ENCODE measurements around the gene ELFN1.

The ELFN1 gene

DNA sequence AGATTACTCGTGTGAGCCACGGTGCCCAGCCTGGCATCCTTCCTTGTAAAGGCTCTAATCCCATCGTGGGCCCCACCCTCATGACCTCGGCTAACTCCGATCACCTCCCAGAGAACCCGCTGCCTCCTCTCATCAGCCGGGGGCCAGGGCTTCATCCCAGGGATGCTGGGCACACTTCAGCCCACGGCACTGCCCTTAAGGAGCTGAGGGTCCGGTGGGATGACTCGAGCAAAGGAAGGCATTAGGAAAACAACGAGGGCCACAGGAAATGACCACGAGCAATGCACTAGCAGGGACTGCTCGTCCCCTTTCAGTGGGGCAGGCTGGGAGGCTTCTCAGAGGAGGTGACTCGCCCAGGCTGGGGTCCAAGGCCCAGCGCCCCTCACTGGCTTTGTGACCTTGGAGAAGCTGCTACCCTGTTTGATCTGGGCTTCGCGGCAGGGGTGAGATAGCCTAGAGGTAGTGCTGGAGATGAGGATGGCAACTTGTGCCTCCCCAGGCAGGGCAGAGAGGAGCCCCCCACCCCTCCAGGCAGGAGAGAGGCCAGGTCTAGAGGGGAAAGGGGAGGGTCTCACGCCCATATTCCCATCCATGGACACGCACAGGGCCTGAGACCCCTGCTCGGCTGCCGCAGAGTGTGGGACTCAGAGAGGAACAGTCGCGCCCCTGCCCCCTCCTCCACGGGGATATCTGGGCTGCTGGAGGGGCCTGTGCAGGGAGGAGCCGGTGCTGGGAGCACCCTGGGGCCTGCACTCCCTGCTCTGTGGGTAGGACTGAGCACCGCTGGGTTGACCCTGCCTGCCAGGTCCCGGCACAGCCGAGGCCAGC is 26.8 kb downstream of the ELFN1 start:
- DNase-seq, result no peak

DNA sequence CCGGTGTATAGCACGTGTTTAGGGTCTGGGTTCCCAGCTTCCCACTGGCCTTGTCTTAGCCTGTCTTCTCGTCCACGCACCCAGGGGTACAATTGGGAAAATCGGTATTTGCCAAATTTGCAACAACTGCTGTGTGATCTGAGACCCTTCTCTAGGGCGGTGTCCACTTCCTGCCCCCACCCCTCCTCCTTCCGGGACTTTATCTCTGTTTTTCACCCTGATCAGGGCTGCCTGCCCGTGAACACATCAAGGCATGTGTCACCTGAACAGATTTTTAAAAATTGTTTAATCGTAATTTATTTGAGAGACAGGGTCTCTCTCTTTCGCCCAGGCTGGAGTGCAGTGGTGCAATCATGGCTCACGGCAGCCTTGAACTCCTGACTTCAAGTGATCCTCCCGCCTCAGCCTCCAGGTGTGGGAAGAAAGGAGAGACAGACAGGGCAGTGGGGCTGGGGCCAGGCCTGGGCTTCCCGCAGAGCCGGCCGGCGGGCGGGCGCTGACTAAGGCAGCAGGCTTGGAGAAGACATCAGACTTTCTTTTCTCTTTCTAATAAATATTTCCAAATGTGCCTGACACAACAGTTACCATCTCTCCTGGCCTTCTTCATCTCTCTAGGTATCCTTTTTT is 27.5 kb downstream of the ELFN1 start:
- DNase-seq, result no peak

- no peak for DNase-seq
These were observed 28.1 kb downstream of the ELFN1 start for GRCh38 chr7:1698201-1698600.

- no peak for DNase-seq
These were observed 28.9 kb downstream of the ELFN1 start for GRCh38 chr7:1698951-1699350.

DNA sequence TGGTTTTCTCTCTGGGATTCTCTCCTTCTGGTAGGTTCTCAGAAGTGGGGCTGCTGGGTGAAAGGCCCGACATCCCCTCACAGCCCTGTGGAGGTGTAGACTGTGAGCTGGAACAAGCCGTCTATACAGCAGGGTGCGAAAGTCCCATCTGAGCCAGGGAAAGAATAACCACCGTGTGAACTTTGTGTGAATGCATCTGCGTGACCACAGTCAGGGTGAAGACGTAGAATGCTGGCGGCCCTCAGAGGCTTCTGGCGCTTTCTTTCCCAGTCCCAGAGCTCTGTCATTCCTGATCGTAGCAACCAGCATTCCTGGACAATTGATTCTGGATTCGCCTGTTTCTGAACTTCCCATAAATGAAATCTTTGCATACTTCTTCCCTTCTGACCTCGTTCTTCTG is 30.0 kb downstream of the ELFN1 start:
- DNase-seq, result no peak

DNA sequence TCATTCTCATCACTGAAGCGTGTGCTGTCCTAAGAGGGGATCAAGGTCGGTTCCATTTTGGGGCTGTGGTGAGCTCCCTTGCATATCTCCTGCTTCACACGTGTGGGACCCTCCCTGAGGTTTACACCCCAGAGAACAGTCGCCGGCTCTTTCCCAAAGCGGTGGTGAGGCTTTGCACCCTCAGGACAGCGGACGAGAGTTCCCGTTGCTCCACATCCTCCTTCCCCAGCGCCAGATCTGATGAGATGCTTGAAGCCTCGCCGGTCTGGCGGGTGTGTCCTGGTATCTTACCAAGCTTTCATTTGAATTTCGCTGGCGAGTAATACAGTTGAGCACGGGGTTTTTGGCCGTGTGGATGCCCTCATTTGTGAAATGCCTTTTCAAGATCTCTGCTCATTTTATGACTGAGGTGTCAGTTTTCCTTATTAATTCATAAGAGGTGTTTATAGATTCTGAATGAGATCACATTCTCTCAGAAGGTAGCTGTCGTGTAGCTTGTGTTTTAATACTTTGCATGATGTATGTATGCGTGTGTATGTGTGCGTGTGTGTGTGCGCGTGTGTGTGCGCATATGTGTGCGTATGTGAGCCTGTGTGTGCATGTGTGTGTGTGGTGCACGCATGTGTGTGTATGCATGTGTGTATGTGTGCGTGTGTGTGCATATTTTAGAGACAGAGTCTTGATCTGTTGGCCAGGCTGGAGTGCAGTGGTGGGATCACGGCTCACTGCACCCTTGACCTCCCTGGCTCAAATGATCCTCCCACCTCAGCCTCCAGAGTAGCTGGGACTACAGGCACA is 30.7 kb downstream of the ELFN1 start:
- DNase-seq, result no peak

DNA sequence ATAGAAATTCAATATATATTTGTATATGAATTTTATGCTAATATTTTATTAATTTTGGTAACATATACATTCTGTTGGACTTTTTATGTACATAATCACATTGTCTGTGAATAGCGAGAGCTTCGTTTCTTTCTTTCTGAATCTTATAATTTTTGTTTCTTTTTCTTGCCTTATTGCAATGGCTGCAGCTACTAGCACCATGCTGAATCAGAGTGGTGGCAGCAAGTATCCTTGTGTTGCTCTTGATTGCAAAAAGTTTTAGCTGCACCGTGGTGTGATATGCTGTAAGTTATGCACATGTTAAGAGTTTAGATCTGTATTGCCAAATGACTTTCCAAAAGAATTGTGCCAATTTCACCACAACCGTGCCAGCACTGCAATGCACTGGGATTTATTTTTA is 32.6 kb downstream of the ELFN1 start:
- no peak for DNase-seq

DNA sequence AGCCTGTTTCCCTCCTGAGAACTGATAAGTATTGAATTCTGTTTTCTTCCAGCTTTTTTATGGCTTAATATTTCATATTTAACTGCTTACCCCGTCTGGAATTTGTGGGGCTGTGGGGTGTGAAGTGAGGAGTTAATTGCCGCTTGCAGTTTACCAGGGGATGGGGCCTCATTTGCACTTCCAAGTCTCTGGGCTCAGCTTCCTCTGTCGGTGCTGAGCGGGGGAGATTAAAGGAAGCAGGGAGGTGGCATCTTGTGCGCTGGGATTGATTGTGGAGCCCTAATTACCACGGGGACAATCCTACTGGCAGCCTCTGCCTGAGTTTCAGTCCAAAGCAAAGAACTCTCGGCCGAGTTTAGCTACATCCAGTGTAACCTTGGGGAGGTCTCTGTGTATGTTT is 33.4 kb downstream of the ELFN1 start:
- DNase-seq, result no peak

DNA sequence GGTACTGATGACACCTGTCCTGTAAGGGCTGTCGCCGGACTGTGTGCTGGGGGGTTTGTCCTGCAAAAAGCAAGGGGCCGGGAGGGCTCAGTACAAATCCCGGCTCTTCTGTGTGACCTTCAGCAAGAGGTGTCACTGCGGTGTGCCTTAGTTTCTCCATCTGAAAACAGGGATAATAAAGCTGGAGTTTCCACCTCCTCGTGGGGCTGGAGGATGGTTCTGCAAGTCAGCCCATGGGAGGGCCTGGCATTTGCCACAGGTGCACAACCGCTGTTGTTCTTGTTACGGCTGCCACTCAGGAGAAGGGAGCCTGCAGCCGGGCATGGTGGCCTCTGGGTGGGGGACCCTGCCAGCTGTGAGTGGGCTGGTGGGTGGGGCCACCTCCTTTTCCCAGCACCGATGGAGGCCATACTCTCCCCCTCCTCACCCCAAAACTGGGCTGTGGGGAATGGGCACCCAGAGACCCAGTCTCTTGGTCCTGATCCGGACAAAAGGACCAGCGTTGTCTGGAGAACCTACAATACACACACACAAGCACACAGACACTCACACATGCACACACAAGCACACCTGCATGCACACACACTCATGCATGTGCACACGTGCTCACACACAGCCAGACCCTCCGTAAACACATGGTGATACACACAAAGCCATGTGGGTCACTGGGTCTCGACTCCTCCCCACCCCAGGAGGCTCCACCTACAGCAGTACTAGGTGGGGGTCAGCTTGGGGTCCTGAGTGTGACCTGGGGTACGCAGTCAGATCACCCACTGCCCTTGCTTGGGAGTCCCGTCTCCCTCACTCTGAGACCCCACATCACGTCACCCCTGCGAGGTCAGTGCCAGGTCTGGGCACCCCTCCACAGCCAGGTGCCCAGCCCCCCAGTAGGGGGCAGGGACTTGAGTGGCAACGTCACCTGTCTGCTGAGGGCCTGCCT is 34.1 kb downstream of the ELFN1 start:
- DNase-seq, result no peak

GRCh38 chr7:1704811-1705738 is 35.0 kb downstream of the ELFN1 start:
- no peak for DNase-seq

- DNase-seq, result no peak
These were observed 35.8 kb downstream of the ELFN1 start for GRCh38 chr7:1705856-1706255.

DNA sequence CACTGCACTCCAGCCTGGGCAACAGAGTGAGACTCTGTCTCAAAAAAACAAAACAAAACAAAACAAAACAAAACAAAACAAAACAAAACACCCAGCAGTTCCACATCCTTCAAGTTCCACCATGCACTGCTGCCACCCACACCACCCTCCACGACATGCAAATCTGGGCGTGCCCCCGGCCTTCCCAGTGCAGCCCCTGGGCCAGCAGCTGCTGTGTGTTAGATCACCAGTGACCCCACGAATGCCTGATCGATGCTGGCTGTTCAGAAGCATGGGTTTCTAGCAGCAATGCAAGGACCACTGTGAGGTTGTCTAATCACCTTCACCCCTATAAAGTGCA is 36.3 kb downstream of the ELFN1 start:
- no peak for DNase-seq

- no peak for DNase-seq
These were observed 36.9 kb downstream of the ELFN1 start for GRCh38 chr7:1706721-1707613.

- DNase-seq, result no peak
These were observed 37.9 kb downstream of the ELFN1 start for GRCh38 chr7:1707756-1708595.

- DNase-seq, result no peak
These were observed 38.6 kb downstream of the ELFN1 start for GRCh38 chr7:1708596-1709251.

GRCh38 chr7:1709281-1709680 is 39.2 kb downstream of the ELFN1 start:
- no peak for DNase-seq

DNA sequence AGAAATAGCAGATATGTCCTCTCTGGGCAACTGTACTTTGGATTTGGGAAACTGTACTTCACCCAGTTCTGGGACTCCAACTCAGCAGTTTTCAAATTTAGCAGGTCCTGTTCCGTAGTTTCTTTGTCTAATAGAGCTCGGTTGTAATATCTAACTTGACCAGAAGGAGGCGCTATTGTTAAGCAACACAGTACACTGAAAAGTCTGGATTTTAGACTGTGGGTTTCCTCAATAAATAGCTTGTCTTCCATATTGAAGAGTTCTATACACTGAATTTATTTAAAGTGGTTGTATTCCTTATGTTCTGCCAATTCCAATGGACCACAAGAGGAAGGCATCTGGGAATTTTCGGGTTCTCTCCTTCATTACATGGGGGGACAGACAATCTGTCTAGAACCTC is 39.8 kb downstream of the ELFN1 start:
- no peak for DNase-seq

GRCh38 chr7:1710936-1711335 is 40.9 kb downstream of the ELFN1 start:
- no peak for DNase-seq

DNA sequence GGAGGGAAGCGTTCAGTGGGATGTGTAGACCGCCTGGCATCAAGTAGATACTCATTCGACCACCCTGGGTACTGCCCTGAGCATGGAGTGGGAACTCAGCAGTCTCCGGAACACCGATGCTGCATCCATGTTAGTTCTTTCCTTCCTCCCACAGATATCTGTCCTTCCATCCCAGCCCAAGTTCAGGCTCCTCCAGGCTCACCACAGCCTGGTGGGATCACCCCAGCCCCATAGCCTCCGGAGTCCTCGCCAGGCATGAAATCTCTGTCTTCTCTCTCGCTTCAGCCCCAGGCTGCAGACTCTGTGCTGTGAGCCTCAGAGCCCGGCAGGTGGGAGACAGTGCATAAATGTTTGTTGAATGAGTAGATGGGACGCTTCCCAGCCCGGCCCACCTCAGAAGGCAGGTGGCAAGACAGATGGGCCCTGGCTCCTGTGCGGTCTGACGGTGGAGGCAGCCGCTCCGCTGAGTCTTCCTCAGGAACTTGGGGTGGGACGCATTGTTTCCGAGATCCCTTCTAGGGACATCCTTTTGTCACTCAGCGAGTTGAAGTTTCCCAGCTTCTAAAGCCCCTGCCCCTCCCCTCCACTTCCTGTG is 42.9 kb downstream of the ELFN1 start:
- no peak for DNase-seq
